ENCODE results near the gene PSENEN.
"Not testable (repeated sequence)": the region's sequence is repeated elsewhere in the genome, so short reads cannot be mapped to it uniquely, and the experiment has no call there.

PSENEN gene

GRCh38 chr19:35753634-35754369 is 8.4 kb downstream of the PSENEN start:
- no peak for DNase-seq

- no peak for DNase-seq
Observed at GRCh38 chr19:35754370-35755130, 9.1 kb downstream of the PSENEN start.

- DNase-seq: no peak
Observed at GRCh38 chr19:35755131-35755549, 9.7 kb downstream of the PSENEN start.

- DNase-seq: peak in 1 of 2 donors; percentile 54
Observed at GRCh38 chr19:35755550-35756376, 10.3 kb downstream of the PSENEN start.

- no peak for DNase-seq
Observed at GRCh38 chr19:35756377-35757230, 11.2 kb downstream of the PSENEN start, which contains the start of gene HSPB6. HSPB6 (minus strand) TSS chr19:35757029; CDS start chr19:35757008, 21 bp downstream.

GRCh38 chr19:35757231-35757748 is 11.8 kb downstream of the PSENEN start:
- no peak for DNase-seq

GRCh38 chr19:35757749-35758608 is 12.5 kb downstream of the PSENEN start, which contains the start of gene PROSER3:
PROSER3 (plus strand) TSS chr19:35758176; CDS start chr19:35758216, 40 bp downstream.
- peak; percentile 95 to 97 for DNase-seq

- no peak for DNase-seq
Observed at GRCh38 chr19:35759697-35760096, 14.2 kb downstream of the PSENEN start.

- DNase-seq: no peak
Observed at GRCh38 chr19:35760711-35761349, 15.4 kb downstream of the PSENEN start.

GRCh38 chr19:35764432-35765315 is 19.2 kb downstream of the PSENEN start:
- no peak for DNase-seq

- DNase-seq: no peak
Observed at GRCh38 chr19:35766571-35767104, 21.2 kb downstream of the PSENEN start.

- DNase-seq: no peak
Observed at GRCh38 chr19:35767288-35768081, 22.0 kb downstream of the PSENEN start.

GRCh38 chr19:35768082-35768421 is 22.6 kb downstream of the PSENEN start:
- no peak for DNase-seq

- DNase-seq: not testable (repeated sequence)
Observed at GRCh38 chr19:35772362-35772761, 26.9 kb downstream of the PSENEN start.

GRCh38 chr19:35773020-35773806 is 27.8 kb downstream of the PSENEN start:
- DNase-seq: no peak

- DNase-seq: no peak
Observed at GRCh38 chr19:35774274-35775045, 29.0 kb downstream of the PSENEN start.

- DNase-seq: no peak
Observed at GRCh38 chr19:35775046-35775297, 29.5 kb downstream of the PSENEN start.
